ENCODE data around the gene FAM161A.

Gene FAM161A

GRCh38 chr2:61853847-61854563, at the start of gene FAM161A:
Gene FAM161A (minus strand): TSS chr2:61854060. CDS start chr2:61854041, 19 bp downstream.
- peak; percentile 76 for DNase-seq (ENCODE audit: low read depth)
- TF ChIP-seq CTCF (conservative IDR thresholded peaks at IDR 0.05; ENCODE audit: control insufficient read depth, insufficient read depth, low read depth, low read length), result no peak
- peak within 1 kb of the TSS; percentile 95 for H3K4me3 ChIP-seq (ENCODE audit: control insufficient read depth, low read depth, low read length)

GRCh38 chr2:61900281-61900680, 46.4 kb upstream of the FAM161A start:
- no peak for DNase-seq (ENCODE audit: low read depth)

GRCh38 chr2:61898810-61899209, 45.0 kb upstream of the FAM161A start:
- no peak overlapping the region for H3K4me3 ChIP-seq (ENCODE audit: control insufficient read depth, low read depth, low read length)
- TF ChIP-seq CTCF (conservative IDR thresholded peaks at IDR 0.05; ENCODE audit: control insufficient read depth, insufficient read depth, low read depth, low read length), result peak; percentile 36
- peak; percentile 10 for DNase-seq (ENCODE audit: low read depth)

More at GRCh38 chr2:61900281-61900680, 46.4 kb upstream of the FAM161A start:
- H3K4me3 ChIP-seq (ENCODE audit: control insufficient read depth, low read depth, low read length), result no peak overlapping the region
- TF ChIP-seq CTCF (conservative IDR thresholded peaks at IDR 0.05; ENCODE audit: control insufficient read depth, insufficient read depth, low read depth, low read length), result no peak

- peak; percentile 74 for DNase-seq (ENCODE audit: low read depth)
- no peak for TF ChIP-seq CTCF (conservative IDR thresholded peaks at IDR 0.05; ENCODE audit: control insufficient read depth, insufficient read depth, low read depth, low read length)
- H3K4me3 ChIP-seq (ENCODE audit: control insufficient read depth, low read depth, low read length), result peak within 1 kb of the TSS; percentile 100
Observed at GRCh38 chr2:61888267-61889055, 34.6 kb upstream of the FAM161A start, which contains the start of gene CCT4. Gene CCT4 (minus strand): TSS chr2:61888656. CDS start chr2:61888507, 149 bp downstream.

GRCh38 chr2:61887717-61888266, 33.9 kb upstream of the FAM161A start:
- DNase-seq (ENCODE audit: low read depth), result peak; percentile 51
- no peak for TF ChIP-seq CTCF (conservative IDR thresholded peaks at IDR 0.05; ENCODE audit: control insufficient read depth, insufficient read depth, low read depth, low read length)
- peak overlapping the region; percentile 100 for H3K4me3 ChIP-seq (ENCODE audit: control insufficient read depth, low read depth, low read length)

GRCh38 chr2:61885896-61886603, 32.2 kb upstream of the FAM161A start:
- H3K4me3 ChIP-seq (ENCODE audit: control insufficient read depth, low read depth, low read length), result peak overlapping the region; percentile 100
- TF ChIP-seq CTCF (conservative IDR thresholded peaks at IDR 0.05; ENCODE audit: control insufficient read depth, insufficient read depth, low read depth, low read length), result no peak
- no peak for DNase-seq (ENCODE audit: low read depth)

Measured in fibroblast of mammary gland (primary cell).